Peyer's patch (tissue), 4 donors: Measurements from ENCODE around the gene MXD4.

Experiments used
- POLR2A ChIP-seq, 2 donors: fragments of 450-650 bp; IDR thresholded peaks; one replicate each; pipeline ENCODE4 v1.5.1; 2017; ENCODE audit warnings: antibody characterized with exemption in 2 of 2, mild to moderate bottlenecking in 2 of 2, moderate library complexity in 2 of 2
- TF ChIP-seq, protein P1 (sequence below), 6 experiments: fragments of 450-650 bp in 4 of 6; fragments of 200-600 bp in 2 of 6; sonication (generic) in 1 of 6; IDR thresholded peaks; one replicate each; pipeline ENCODE4 v1.5.1; 2017 to 2019; ENCODE audit warnings: antibody characterized with exemption in 6 of 6, mild to moderate bottlenecking in 3 of 6, moderate library complexity in 1 of 6

DNA sequence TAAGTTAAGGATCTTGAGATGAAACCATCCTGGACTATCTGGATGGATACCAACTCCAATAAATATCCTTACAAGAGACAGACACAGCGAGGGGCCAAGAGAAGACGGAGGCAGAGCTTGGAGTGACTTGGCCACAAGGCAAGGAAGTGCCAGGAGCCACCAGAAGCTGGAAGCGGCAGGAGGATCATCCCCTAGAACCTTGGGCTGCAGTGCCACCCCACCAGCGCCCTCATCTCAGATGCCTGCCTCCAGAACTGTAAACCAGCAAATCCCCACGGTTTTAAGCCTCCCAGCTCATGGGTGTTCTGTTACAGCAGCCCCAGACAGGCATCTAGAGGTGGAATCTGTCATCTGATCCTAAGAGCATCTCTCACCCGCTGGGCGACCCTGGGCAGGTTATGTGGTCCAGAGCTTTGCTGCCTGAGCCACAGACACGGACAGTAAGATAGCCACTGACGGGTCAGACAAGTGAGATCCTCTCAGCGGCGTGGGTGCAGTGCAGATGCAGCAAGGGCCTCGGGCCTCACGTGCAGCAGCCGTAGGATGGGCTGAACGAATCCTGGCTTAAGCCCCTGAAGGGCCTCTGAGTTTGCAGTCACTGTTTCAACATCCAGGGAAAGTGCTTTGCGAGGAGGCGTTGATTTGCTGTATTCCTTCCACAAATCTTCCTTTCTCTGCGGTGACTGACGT lies 25.1 kb upstream of the MXD4 start:
- TF ChIP-seq, protein P1, sequence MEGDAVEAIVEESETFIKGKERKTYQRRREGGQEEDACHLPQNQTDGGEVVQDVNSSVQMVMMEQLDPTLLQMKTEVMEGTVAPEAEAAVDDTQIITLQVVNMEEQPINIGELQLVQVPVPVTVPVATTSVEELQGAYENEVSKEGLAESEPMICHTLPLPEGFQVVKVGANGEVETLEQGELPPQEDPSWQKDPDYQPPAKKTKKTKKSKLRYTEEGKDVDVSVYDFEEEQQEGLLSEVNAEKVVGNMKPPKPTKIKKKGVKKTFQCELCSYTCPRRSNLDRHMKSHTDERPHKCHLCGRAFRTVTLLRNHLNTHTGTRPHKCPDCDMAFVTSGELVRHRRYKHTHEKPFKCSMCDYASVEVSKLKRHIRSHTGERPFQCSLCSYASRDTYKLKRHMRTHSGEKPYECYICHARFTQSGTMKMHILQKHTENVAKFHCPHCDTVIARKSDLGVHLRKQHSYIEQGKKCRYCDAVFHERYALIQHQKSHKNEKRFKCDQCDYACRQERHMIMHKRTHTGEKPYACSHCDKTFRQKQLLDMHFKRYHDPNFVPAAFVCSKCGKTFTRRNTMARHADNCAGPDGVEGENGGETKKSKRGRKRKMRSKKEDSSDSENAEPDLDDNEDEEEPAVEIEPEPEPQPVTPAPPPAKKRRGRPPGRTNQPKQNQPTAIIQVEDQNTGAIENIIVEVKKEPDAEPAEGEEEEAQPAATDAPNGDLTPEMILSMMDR (IDR thresholded peaks at IDR 0.05) = no peak
- TF ChIP-seq POLR2A (IDR thresholded peaks at IDR 0.05) = no peak
